Measurements from ENCODE around the gene MGAT4B.

The MGAT4B gene

GRCh38 chr5:179762079-179762780, 44.4 kb downstream of the MGAT4B start:
- Histone ChIP-seq H4K5ac (ENCODE audit: low read length) (no peak overlapping the region), H3K4me3 (ENCODE audit: low read length) (no peak overlapping the region), H3K4ac (ENCODE audit: low read depth, low read length) (no peak overlapping the region), H4K8ac (ENCODE audit: low read depth, low read length) (no peak overlapping the region), H3K36me3 (ENCODE audit: control insufficient read depth, insufficient read depth, low read length) (peaks cover 5% of the 10 kb centered on the region), H3K79me2 (ENCODE audit: control insufficient read depth, insufficient read depth, low read length) (peaks cover 41% of the 10 kb centered on the region), H3K18ac (ENCODE audit: low read length) (no peak overlapping the region), H2BK5ac (ENCODE audit: low read length) (no peak overlapping the region), H3K27me3 (ENCODE audit: insufficient read depth, low read length, poor library complexity) (no peaks in the 10 kb centered on the region), H3K9ac (ENCODE audit: low read length) (no peak overlapping the region), H3K79me1 (ENCODE audit: low read length) (peaks cover 27% of the 10 kb centered on the region), H2AK5ac (ENCODE audit: low read length) (no peak overlapping the region), H3K4me1 (ENCODE audit: control insufficient read depth, low read depth, low read length) (no peaks in the 10 kb centered on the region), H3K4me2 (ENCODE audit: low read length) (no peak overlapping the region), H3K27ac (ENCODE audit: low read depth, low read length) (no peak overlapping the region), H3K23ac (ENCODE audit: low read length) (no peak overlapping the region), H2BK15ac (replicated peaks; ENCODE audit: low read depth) (no peak overlapping the region), H2BK120ac (ENCODE audit: low read depth, low read length) (no peak overlapping the region), H3K56ac (ENCODE audit: low read length) (no peak overlapping the region)
- no CpG with 5 or more reads among the region's 10 CpGs for WGBS (ENCODE audit: extremely low coverage, insufficient coverage, low lambda C conversion rate)
- peak; percentile 57 for DNase-seq

DNA sequence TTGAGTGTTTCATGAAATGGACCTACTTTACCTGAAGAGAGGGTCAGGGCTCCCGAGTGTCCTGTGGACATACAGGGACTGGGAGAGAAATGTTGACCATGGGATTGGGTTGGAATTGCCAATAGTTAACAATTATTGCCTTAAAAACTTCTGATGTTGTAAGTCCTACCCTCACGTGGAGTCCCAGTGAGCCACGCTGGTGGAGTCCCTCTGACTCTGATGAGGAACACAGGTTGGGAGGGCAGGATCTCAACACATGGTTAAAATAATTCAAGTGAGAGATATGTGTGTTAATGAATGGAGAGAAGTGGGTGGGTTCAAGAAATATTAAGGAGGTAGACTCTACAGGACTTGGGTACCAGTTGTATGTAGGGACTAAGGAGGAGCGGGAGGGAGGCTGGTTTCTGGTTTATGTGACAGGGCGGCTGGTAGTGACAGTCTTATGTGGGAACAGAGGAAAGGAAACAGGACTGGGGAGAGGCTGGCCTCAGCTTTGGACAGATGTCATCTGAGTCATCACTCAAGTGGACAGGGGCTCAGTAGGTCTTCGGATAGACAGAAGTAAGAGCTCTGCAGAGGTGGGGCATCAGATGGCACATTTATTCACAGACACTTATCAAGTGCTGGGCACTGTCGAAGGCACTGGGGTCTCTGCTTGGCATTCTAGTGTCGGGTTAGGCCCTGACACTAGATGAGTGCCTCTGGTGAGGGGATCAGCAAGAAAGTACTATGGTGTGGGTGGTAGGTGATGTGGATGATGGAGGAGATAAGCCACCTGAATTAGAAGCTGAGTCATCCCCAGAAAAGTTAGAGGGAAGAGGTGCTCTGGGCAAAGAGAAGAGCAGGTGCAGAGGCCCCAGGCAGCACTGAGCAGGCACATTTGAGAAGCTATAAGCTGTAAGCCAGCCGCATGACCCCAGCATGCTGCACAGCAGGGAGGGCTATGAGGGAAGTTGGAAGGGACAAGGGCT, 46.8 kb downstream of the MGAT4B start:
- H4K5ac ChIP-seq (ENCODE audit: low read length): no peak overlapping the region
- H3K27me3 ChIP-seq (ENCODE audit: insufficient read depth, low read length, poor library complexity): no peaks in the 10 kb centered on the region
- H3K79me1 ChIP-seq (ENCODE audit: low read length): peaks cover 27% of the 10 kb centered on the region
- no peak overlapping the region for H4K8ac ChIP-seq (ENCODE audit: low read depth, low read length)
- no peak overlapping the region for H3K23ac ChIP-seq (ENCODE audit: low read length)
- H3K27ac ChIP-seq (ENCODE audit: low read depth, low read length): no peak overlapping the region
- no peak for DNase-seq
- H3K18ac ChIP-seq (ENCODE audit: low read length): no peak overlapping the region
- H2AK5ac ChIP-seq (ENCODE audit: low read length): no peak overlapping the region
- peaks cover 45% of the 10 kb centered on the region for H3K79me2 ChIP-seq (ENCODE audit: control insufficient read depth, insufficient read depth, low read length)
- no peak overlapping the region for H3K9ac ChIP-seq (ENCODE audit: low read length)
- no peak overlapping the region for H3K4me3 ChIP-seq (ENCODE audit: low read length)
- H3K4me1 ChIP-seq (ENCODE audit: control insufficient read depth, low read depth, low read length): no peaks in the 10 kb centered on the region
- no CpG with 5 or more reads among the region's 9 CpGs for WGBS (ENCODE audit: extremely low coverage, insufficient coverage, low lambda C conversion rate)
- no peak overlapping the region for H3K4ac ChIP-seq (ENCODE audit: low read depth, low read length)
- H3K56ac ChIP-seq (ENCODE audit: low read length): no peak overlapping the region
- no peak overlapping the region for H2BK15ac ChIP-seq (replicated peaks; ENCODE audit: low read depth)
- no peak overlapping the region for H2BK5ac ChIP-seq (ENCODE audit: low read length)
- H2BK120ac ChIP-seq (ENCODE audit: low read depth, low read length): no peak overlapping the region
- no peak overlapping the region for H3K4me2 ChIP-seq (ENCODE audit: low read length)
- no peaks in the 10 kb centered on the region for H3K36me3 ChIP-seq (ENCODE audit: control insufficient read depth, insufficient read depth, low read length)

DNA sequence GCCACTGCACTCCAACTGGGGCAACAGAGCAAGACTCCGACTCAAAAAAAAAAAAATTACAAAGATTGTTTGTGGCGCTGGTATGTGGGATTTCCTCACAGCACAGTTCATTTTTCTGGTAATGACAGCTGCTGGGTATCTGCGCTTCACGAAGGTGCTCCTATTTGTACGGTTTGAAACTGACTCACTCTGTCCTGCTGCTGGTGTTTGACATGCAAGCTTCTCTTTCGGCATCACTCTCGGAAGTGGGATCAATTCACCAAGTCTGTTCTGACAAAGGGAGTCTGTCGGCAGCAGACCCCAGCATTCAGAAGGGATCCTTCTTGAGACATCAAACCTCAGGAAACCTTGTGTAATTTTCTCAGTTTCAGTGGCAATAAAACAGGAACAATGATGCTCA, 47.7 kb downstream of the MGAT4B start:
- no peak overlapping the region for H3K4ac ChIP-seq (ENCODE audit: low read depth, low read length)
- H3K79me2 ChIP-seq (ENCODE audit: control insufficient read depth, insufficient read depth, low read length): peaks cover 50% of the 10 kb centered on the region
- no peak overlapping the region for H2BK120ac ChIP-seq (ENCODE audit: low read depth, low read length)
- no peaks in the 10 kb centered on the region for H3K36me3 ChIP-seq (ENCODE audit: control insufficient read depth, insufficient read depth, low read length)
- no peak overlapping the region for H2BK5ac ChIP-seq (ENCODE audit: low read length)
- DNase-seq: no peak
- H3K27ac ChIP-seq (ENCODE audit: low read depth, low read length): no peak overlapping the region
- H3K56ac ChIP-seq (ENCODE audit: low read length): no peak overlapping the region
- H3K18ac ChIP-seq (ENCODE audit: low read length): no peak overlapping the region
- H4K5ac ChIP-seq (ENCODE audit: low read length): no peak overlapping the region
- H3K4me3 ChIP-seq (ENCODE audit: low read length): no peak overlapping the region
- H3K23ac ChIP-seq (ENCODE audit: low read length): no peak overlapping the region
- peaks cover 27% of the 10 kb centered on the region for H3K79me1 ChIP-seq (ENCODE audit: low read length)
- no peaks in the 10 kb centered on the region for H3K27me3 ChIP-seq (ENCODE audit: insufficient read depth, low read length, poor library complexity)
- no peak overlapping the region for H3K9ac ChIP-seq (ENCODE audit: low read length)
- H3K4me2 ChIP-seq (ENCODE audit: low read length): no peak overlapping the region
- H3K4me1 ChIP-seq (ENCODE audit: control insufficient read depth, low read depth, low read length): peaks cover 1% of the 10 kb centered on the region
- H2AK5ac ChIP-seq (ENCODE audit: low read length): no peak overlapping the region
- no peak overlapping the region for H2BK15ac ChIP-seq (replicated peaks; ENCODE audit: low read depth)
- H4K8ac ChIP-seq (ENCODE audit: low read depth, low read length): no peak overlapping the region
- WGBS (ENCODE audit: extremely low coverage, insufficient coverage, low lambda C conversion rate): no CpG with 5 or more reads among the region's 8 CpGs

DNA sequence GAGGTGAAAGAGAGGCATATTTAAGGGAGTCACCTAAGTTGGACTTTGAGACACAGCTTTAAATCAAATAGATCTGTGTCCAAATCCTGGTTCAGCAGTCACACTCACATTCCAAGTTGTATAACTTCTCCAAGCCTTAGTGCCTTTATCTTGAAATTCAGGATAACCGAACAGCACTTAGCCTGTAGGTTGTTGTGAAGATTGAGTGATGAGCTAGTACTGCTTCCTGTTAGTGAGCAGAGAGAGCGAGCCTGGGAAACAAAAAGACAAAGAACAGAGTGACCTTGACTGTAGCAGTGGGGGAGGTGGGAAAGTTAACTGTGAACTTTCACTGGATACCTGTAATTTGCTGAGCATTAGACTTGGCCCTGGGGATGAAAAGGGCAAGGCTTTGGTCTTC, 51.6 kb downstream of the MGAT4B start:
- peak; percentile 77 for DNase-seq
- Histone ChIP-seq H3K18ac (ENCODE audit: low read length) (no peak overlapping the region), H3K27ac (ENCODE audit: low read depth, low read length) (no peak overlapping the region)

GRCh38 chr5:179753971-179754370, 52.7 kb downstream of the MGAT4B start:
- peaks cover 16% of the 10 kb centered on the region for H3K79me1 ChIP-seq (ENCODE audit: low read length)
- H2BK5ac ChIP-seq (ENCODE audit: low read length): no peak overlapping the region
- no peaks in the 10 kb centered on the region for H3K27me3 ChIP-seq (ENCODE audit: insufficient read depth, low read length, poor library complexity)
- H3K4me1 ChIP-seq (ENCODE audit: control insufficient read depth, low read depth, low read length): peaks cover 1% of the 10 kb centered on the region
- H3K9ac ChIP-seq (ENCODE audit: low read length): no peak overlapping the region
- H3K27ac ChIP-seq (ENCODE audit: low read depth, low read length): no peak overlapping the region
- no peak overlapping the region for H4K8ac ChIP-seq (ENCODE audit: low read depth, low read length)
- H3K23ac ChIP-seq (ENCODE audit: low read length): no peak overlapping the region
- no peak overlapping the region for H2AK5ac ChIP-seq (ENCODE audit: low read length)
- H2BK120ac ChIP-seq (ENCODE audit: low read depth, low read length): no peak overlapping the region
- no peak overlapping the region for H3K4me2 ChIP-seq (ENCODE audit: low read length)
- H3K18ac ChIP-seq (ENCODE audit: low read length): no peak overlapping the region
- no peak overlapping the region for H3K4ac ChIP-seq (ENCODE audit: low read depth, low read length)
- H3K4me3 ChIP-seq (ENCODE audit: low read length): no peak overlapping the region
- no peak overlapping the region for H2BK15ac ChIP-seq (replicated peaks; ENCODE audit: low read depth)
- no peak for DNase-seq
- WGBS (ENCODE audit: extremely low coverage, insufficient coverage, low lambda C conversion rate): no CpG with 5 or more reads among the region's 5 CpGs
- H3K56ac ChIP-seq (ENCODE audit: low read length): no peak overlapping the region
- H3K36me3 ChIP-seq (ENCODE audit: control insufficient read depth, insufficient read depth, low read length): no peaks in the 10 kb centered on the region
- no peak overlapping the region for H4K5ac ChIP-seq (ENCODE audit: low read length)
- H3K79me2 ChIP-seq (ENCODE audit: control insufficient read depth, insufficient read depth, low read length): peaks cover 56% of the 10 kb centered on the region

More for the DNA sequence above, 51.6 kb downstream of the MGAT4B start:
- H3K4me1 ChIP-seq (ENCODE audit: control insufficient read depth, low read depth, low read length): peaks cover 1% of the 10 kb centered on the region
- H2BK5ac ChIP-seq (ENCODE audit: low read length): no peak overlapping the region
- H3K4me3 ChIP-seq (ENCODE audit: low read length): no peak overlapping the region
- H2AK5ac ChIP-seq (ENCODE audit: low read length): no peak overlapping the region
- no peak overlapping the region for H3K4me2 ChIP-seq (ENCODE audit: low read length)
- no peaks in the 10 kb centered on the region for H3K36me3 ChIP-seq (ENCODE audit: control insufficient read depth, insufficient read depth, low read length)
- no peak overlapping the region for H2BK120ac ChIP-seq (ENCODE audit: low read depth, low read length)
- no peak overlapping the region for H3K4ac ChIP-seq (ENCODE audit: low read depth, low read length)
- peaks cover 59% of the 10 kb centered on the region for H3K79me2 ChIP-seq (ENCODE audit: control insufficient read depth, insufficient read depth, low read length)
- no peak overlapping the region for H2BK15ac ChIP-seq (replicated peaks; ENCODE audit: low read depth)
- H3K9ac ChIP-seq (ENCODE audit: low read length): no peak overlapping the region
- peaks cover 21% of the 10 kb centered on the region for H3K79me1 ChIP-seq (ENCODE audit: low read length)
- WGBS (ENCODE audit: extremely low coverage, insufficient coverage, low lambda C conversion rate): no CpG with 5 or more reads among the region's 2 CpGs
- no peak overlapping the region for H4K5ac ChIP-seq (ENCODE audit: low read length)
- H3K27me3 ChIP-seq (ENCODE audit: insufficient read depth, low read length, poor library complexity): no peaks in the 10 kb centered on the region
- H3K56ac ChIP-seq (ENCODE audit: low read length): no peak overlapping the region
- H3K23ac ChIP-seq (ENCODE audit: low read length): no peak overlapping the region
- no peak overlapping the region for H4K8ac ChIP-seq (ENCODE audit: low read depth, low read length)
